ENCODE results near the gene ERVW-1. TPM values are rescaled to one million over a fixed set of nuclear protein-coding genes. Genes with fewer than 3 reads are reported as not detected.
"Not testable (repeated sequence)": the region's sequence is repeated elsewhere in the genome, so short reads cannot be mapped to it uniquely, and the experiment has no call there.

Gene ERVW-1
- total RNA-seq (2021; ENCODE audit: unreplicated experiment) (not detected), Bru-seq, nascent RNA (not detected), BruChase-seq, experiment 1, labeled RNA remaining after a 2-hour chase (not detected), BruChase-seq, experiment 2, labeled RNA remaining after a 6-hour chase (not detected)
- not detected for polyA plus RNA-seq (2012; ENCODE audit: insufficient read length)
- long read RNA-seq: 0 reads

- H3K9me3 ChIP-seq (ENCODE audit: control insufficient read depth, insufficient read depth, low read depth, low read length); BruUV-seq (replicated peaks); H3K27ac ChIP-seq (ENCODE audit: low read length); CTCF ChIA-PET; ATAC-seq; in situ Hi-C loops (cut with HindIII; ENCODE audit: low pct_unique_long_range_greater_than_20kb, low sequenced_read_pairs); H3K4me1 ChIP-seq (ENCODE audit: control insufficient read depth, insufficient read depth, low read length); H3K27me3 ChIP-seq (ENCODE audit: control insufficient read depth, insufficient read depth, low read length); H3K36me3 ChIP-seq (ENCODE audit: control insufficient read depth, insufficient read depth, low read length); DNase-seq (ENCODE audit: low read depth, low spot score); POLR2A ChIA-PET; H3K4me3 ChIP-seq (ENCODE audit: low read depth in 2 of 2, low read length in 2 of 2); intact Hi-C loops (cut with micrococcal nuclease; ENCODE audit: unreplicated experiment): not testable (repeated sequence)
These were observed at the start of gene ERVW-1 for GRCh38 chr7:92477681-92478080. ERVW-1 (minus strand) TSS chr7:92477946; CDS start chr7:92470381, 7,565 bp downstream.

- BruUV-seq (replicated peaks): no TSS peak
- intact Hi-C loops (cut with micrococcal nuclease; ENCODE audit: unreplicated experiment): no loop called here
- Histone ChIP-seq H3K36me3 (ENCODE audit: control insufficient read depth, insufficient read depth, low read length) (peaks cover 6% of the 10 kb centered on the region; the same call in 1 of the 2 replicates), H3K27ac (ENCODE audit: low read length) (no peak overlapping the region), H3K4me3 (ENCODE audit: low read depth in 2 of 2, low read length in 2 of 2) (no peak overlapping the region), H3K27me3 (ENCODE audit: control insufficient read depth, insufficient read depth, low read length) (no peaks in the 10 kb centered on the region), H3K4me1 (ENCODE audit: control insufficient read depth, insufficient read depth, low read length) (peaks cover 6% of the 10 kb centered on the region), H3K9me3 (ENCODE audit: control insufficient read depth, insufficient read depth, low read depth, low read length) (no peaks in the 10 kb centered on the region)
- TF ChIP-seq POLR2AphosphoS5 (IDR thresholded peaks at IDR 0.05; ENCODE audit: low read depth, low read length) (no peak), REST (IDR thresholded peaks at IDR 0.05; ENCODE audit: insufficient read depth in 1 of 2, low read depth in 2 of 2, low read length in 1 of 2) (no peak), CTCF (IDR thresholded peaks at IDR 0.05) (no peak), TCF7L2 (IDR thresholded peaks at IDR 0.05; ENCODE audit: low read depth, low read length) (no peak), SIN3A (IDR thresholded peaks at IDR 0.05; ENCODE audit: borderline replicate concordance, insufficient read depth, low read depth, low read length) (no peak)
- in situ Hi-C loops (cut with HindIII; ENCODE audit: low pct_unique_long_range_greater_than_20kb, low sequenced_read_pairs): no loop called here
- DNase-seq (ENCODE audit: low read depth, low spot score) (no peak), ATAC-seq (no peak)
- POLR2A ChIA-PET: no interaction called here
- CTCF ChIA-PET: no interaction called here
These were observed 45.4 kb upstream of the ERVW-1 start for GRCh38 chr7:92523110-92523509.

- Histone ChIP-seq H3K27me3 (ENCODE audit: control insufficient read depth, insufficient read depth, low read length) (no peaks in the 10 kb centered on the region), H3K4me3 (ENCODE audit: low read depth in 2 of 2, low read length in 2 of 2) (no peak overlapping the region), H3K36me3 (ENCODE audit: control insufficient read depth, insufficient read depth, low read length) (no peaks in the 10 kb centered on the region), H3K4me1 (ENCODE audit: control insufficient read depth, insufficient read depth, low read length) (no peaks in the 10 kb centered on the region), H3K9me3 (ENCODE audit: control insufficient read depth, insufficient read depth, low read depth, low read length) (no peaks in the 10 kb centered on the region), H3K27ac (ENCODE audit: low read length) (no peak overlapping the region)
- ChIA-PET CTCF (no interaction called here), POLR2A (no interaction called here)
- TF ChIP-seq SIN3A (IDR thresholded peaks at IDR 0.05; ENCODE audit: borderline replicate concordance, insufficient read depth, low read depth, low read length) (no peak), CTCF (IDR thresholded peaks at IDR 0.05) (no peak), POLR2AphosphoS5 (IDR thresholded peaks at IDR 0.05; ENCODE audit: low read depth, low read length) (no peak), REST (IDR thresholded peaks at IDR 0.05; ENCODE audit: insufficient read depth in 1 of 2, low read depth in 2 of 2, low read length in 1 of 2) (no peak), TCF7L2 (IDR thresholded peaks at IDR 0.05; ENCODE audit: low read depth, low read length) (no peak)
- intact Hi-C loops (cut with micrococcal nuclease; ENCODE audit: unreplicated experiment) (no loop called here), in situ Hi-C loops (cut with HindIII; ENCODE audit: low pct_unique_long_range_greater_than_20kb, low sequenced_read_pairs) (no loop called here)
- no TSS peak for BruUV-seq (replicated peaks)
- no peak for ATAC-seq
- no peak for DNase-seq (ENCODE audit: low read depth, low spot score)
These were observed 42.3 kb upstream of the ERVW-1 start for GRCh38 chr7:92520024-92520423.

Data from Panc1 (cell line).